ENCODE data around the gene FUZ. TPM values are rescaled to one million over a fixed set of nuclear protein-coding genes. Genes with fewer than 3 reads are reported as not detected.
"Not testable (repeated sequence)": the region's sequence is repeated elsewhere in the genome, so short reads cannot be mapped to it uniquely, and the experiment has no call there.

The FUZ gene
- total and polyA plus RNA-seq, 2 donors: 16.6 to 20.9 TPM

DNA sequence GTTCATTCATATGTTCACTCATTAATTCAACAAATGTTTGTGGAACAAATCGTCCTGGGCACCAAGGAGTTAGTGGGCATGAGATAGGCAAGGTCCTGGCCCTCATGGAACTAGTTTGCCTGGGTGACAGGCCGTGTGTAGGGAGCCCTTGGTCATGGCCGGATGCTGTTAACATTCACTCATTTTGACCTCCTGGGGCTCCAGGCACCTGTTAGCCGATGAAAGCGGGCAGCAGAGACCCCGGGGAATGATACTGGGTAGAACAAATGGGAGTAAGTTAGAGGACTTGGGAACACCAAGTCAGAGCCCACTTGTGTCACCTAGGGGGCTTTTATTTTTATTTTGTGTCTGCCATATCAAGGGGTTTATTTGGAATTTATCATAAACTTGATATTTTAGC, 11.6 kb upstream of the FUZ start:
- 98% methylated on average over 6 of the region's 6 CpGs for WGBS
- H3K36me3 ChIP-seq (ENCODE audit: control insufficient read depth in 2 of 2, insufficient read depth in 2 of 2, low read length in 1 of 2): peaks cover 31 to 54% of the 10 kb centered on the region in 2 donors

DNA sequence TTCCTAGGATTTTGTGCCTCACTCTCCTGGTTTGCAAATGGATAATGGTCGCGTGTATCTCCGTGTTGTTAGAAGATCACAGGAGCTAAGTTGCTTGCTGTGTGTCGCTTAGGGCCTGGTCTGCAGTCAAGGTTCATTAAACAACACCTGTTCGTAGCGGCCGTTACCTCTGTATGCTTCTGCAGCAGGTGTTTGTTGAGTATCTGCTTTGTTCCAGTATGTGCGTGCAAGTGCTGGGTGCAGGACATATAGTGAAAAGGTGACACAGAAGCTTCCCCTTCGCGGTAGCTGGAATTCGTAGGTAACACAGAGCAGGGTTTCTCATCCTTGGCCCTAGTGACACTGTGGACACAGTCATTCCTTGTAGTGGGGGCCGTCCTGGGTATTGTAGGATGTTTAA, 10.4 kb upstream of the FUZ start:
- DNase-seq (ENCODE audit: low read depth in 6 of 9, low spot score in 9 of 9): no peak
- no peak overlapping the region for H3K4me3 ChIP-seq (ENCODE audit: low read length in 2 of 2)
- H3K27ac ChIP-seq (ENCODE audit: low read depth in 1 of 2, low read length in 1 of 2): no peak overlapping the region
- no peaks in the 10 kb centered on the region for H3K27me3 ChIP-seq (ENCODE audit: control insufficient read depth in 2 of 2, insufficient read depth in 1 of 2, low read length in 1 of 2)
- peaks cover 12% of the 10 kb centered on the region in 2 donors for H3K4me1 ChIP-seq (ENCODE audit: control insufficient read depth in 2 of 2, insufficient read depth in 2 of 2, low read length in 2 of 2)
- H3K9me3 ChIP-seq (ENCODE audit: control insufficient read depth in 2 of 2, insufficient read depth in 1 of 2, low read length in 1 of 2): no peaks in the 10 kb centered on the region
- 92% methylated on average over 12 of the region's 12 CpGs for WGBS
- peaks cover 22 to 42% of the 10 kb centered on the region in 2 donors for H3K36me3 ChIP-seq (ENCODE audit: control insufficient read depth in 2 of 2, insufficient read depth in 2 of 2, low read length in 1 of 2)

More for the DNA sequence above, 11.6 kb upstream of the FUZ start:
- Histone ChIP-seq H3K27me3 (ENCODE audit: control insufficient read depth in 2 of 2, insufficient read depth in 1 of 2, low read length in 1 of 2) (no peaks in the 10 kb centered on the region), H3K4me3 (ENCODE audit: low read length in 2 of 2) (no peak overlapping the region), H3K4me1 (ENCODE audit: control insufficient read depth in 2 of 2, insufficient read depth in 2 of 2, low read length in 2 of 2) (peaks cover 1 to 2% of the 10 kb centered on the region in 2 donors), H3K9me3 (ENCODE audit: control insufficient read depth in 2 of 2, insufficient read depth in 1 of 2, low read length in 1 of 2) (no peaks in the 10 kb centered on the region), H3K27ac (ENCODE audit: low read depth in 1 of 2, low read length in 1 of 2) (no peak overlapping the region)
- DNase-seq (ENCODE audit: low read depth in 6 of 9, low spot score in 9 of 9): no peak

DNA sequence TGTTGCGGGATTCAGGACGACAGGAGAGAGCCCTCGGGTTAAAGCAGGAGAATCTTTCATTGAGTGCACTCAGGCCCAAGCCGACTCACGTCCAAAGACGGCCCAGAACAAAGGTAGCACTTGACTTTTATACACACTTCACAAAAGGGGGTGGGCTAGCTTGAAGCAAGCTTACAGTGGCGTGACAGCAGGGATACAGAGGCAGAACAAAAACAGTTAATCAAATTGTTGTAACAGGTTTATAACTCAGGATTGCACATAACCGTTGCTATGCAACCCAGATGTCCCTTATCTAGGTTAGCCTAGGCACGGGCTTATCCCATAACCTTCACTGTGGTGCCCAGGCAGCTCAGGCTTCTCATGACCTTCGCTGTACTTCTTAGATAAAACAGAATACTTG, 7.0 kb upstream of the FUZ start:
- Histone ChIP-seq H3K4me3 (ENCODE audit: low read length in 2 of 2) (no peak overlapping the region), H3K4me1 (ENCODE audit: control insufficient read depth in 2 of 2, insufficient read depth in 2 of 2, low read length in 2 of 2) (peaks cover 16 to 26% of the 10 kb centered on the region in 2 donors), H3K36me3 (ENCODE audit: control insufficient read depth in 2 of 2, insufficient read depth in 2 of 2, low read length in 1 of 2) (peaks cover 17 to 29% of the 10 kb centered on the region in 2 donors), H3K27me3 (ENCODE audit: control insufficient read depth in 2 of 2, insufficient read depth in 1 of 2, low read length in 1 of 2) (no peaks in the 10 kb centered on the region), H3K27ac (ENCODE audit: low read depth in 1 of 2, low read length in 1 of 2) (no peak overlapping the region), H3K9me3 (ENCODE audit: control insufficient read depth in 2 of 2, insufficient read depth in 1 of 2, low read length in 1 of 2) (no peaks in the 10 kb centered on the region)
- WGBS: 99% methylated on average over 10 of the region's 10 CpGs
- DNase-seq (ENCODE audit: low read depth in 6 of 9, low spot score in 9 of 9): no peak

DNA sequence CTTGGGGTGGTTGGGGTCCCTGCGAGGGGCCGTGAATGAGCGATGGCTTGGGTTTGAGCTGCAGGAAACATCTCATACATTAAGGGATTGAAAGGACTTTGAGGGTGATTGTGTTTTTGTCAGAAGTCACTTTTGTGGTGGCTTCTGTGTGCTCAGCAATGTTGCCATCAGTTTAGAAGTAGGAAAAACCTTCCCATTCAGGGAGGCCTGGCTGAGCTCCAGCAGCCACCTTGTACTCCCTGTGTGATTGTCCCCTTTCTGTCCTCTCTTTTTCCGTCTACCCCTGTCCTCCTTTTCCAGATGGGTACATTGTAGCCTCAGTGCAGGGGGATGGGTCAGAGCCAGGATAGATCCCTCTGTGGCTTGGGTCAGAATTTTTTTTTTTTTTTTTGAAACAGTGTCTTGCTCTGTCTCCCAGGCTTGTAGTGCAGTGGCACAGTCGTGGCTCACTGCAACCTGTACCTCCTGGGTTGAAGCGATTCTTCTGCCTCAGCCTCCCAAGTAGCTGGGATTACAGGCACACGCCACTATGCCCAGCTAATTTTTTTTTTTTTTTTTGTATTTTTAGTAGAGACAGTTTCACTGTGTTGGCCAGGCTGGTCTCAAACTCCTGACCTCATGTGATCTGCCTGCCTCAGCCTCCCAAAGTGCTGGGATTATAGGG, 6.5 kb upstream of the FUZ start:
- Histone ChIP-seq H3K36me3 (ENCODE audit: control insufficient read depth in 2 of 2, insufficient read depth in 2 of 2, low read length in 1 of 2) (peaks cover 15 to 26% of the 10 kb centered on the region in 2 donors), H3K4me3 (ENCODE audit: low read length in 2 of 2) (peak overlapping the region in 1 of 2 donors; percentile 92), H3K4me1 (ENCODE audit: control insufficient read depth in 2 of 2, insufficient read depth in 2 of 2, low read length in 2 of 2) (peaks cover 16 to 26% of the 10 kb centered on the region in 2 donors)
- not testable (repeated sequence) for H3K27me3 ChIP-seq (ENCODE audit: control insufficient read depth in 2 of 2, insufficient read depth in 1 of 2, low read length in 1 of 2); H3K27ac ChIP-seq (ENCODE audit: low read depth in 1 of 2, low read length in 1 of 2); H3K9me3 ChIP-seq (ENCODE audit: control insufficient read depth in 2 of 2, insufficient read depth in 1 of 2, low read length in 1 of 2); DNase-seq (ENCODE audit: low read depth in 6 of 9, low spot score in 9 of 9)
- 95% methylated on average over 7 of the region's 7 CpGs for WGBS

DNA sequence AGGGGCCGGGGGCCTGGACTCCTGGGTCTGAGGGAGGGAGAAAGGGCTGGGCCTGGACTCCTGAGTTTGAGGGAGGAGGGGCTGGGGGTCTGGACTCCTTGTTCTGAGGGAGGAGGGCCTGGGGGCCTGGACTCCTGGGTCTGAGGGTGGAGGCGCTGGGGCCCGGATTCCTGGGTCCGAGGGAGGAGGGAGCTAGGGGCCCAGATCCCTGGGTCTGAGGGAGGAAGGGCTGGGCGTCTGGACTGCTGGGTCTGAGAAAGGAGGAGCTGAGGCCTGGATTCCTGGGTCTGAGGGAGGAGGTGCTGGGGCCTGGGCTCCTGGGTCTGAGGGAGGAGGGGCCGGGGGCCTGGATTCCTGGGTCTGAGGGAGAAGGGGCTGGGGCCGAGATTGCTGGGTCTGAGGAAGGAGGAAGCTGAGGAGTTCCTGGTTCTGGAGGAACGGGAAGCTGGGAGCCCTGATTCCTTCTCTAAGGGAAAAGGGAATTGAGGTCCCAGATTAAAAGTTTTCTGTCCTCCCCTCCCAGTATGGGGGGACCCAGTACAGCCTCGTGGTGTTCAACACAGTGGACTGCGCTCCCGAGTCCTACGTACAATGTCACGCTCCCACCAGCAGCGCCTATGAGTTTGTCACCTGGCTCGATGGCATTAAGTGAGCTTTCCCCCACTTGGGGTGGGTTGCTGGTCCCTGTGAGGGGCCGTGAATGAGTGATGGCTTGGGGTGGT, 5.7 kb upstream of the FUZ start:
- DNase-seq (ENCODE audit: low read depth in 6 of 9, low spot score in 9 of 9): no peak
- H3K27ac ChIP-seq (ENCODE audit: low read depth in 1 of 2, low read length in 1 of 2): peak overlapping the region; percentile 27 to 94
- no peaks in the 10 kb centered on the region for H3K27me3 ChIP-seq (ENCODE audit: control insufficient read depth in 2 of 2, insufficient read depth in 1 of 2, low read length in 1 of 2)
- WGBS: 47% methylated on average over 16 of the region's 16 CpGs
- H3K36me3 ChIP-seq (ENCODE audit: control insufficient read depth in 2 of 2, insufficient read depth in 2 of 2, low read length in 1 of 2): peaks cover 12 to 22% of the 10 kb centered on the region in 2 donors
- H3K4me3 ChIP-seq (ENCODE audit: low read length in 2 of 2): peak overlapping the region; percentile 87 to 92
- no peaks in the 10 kb centered on the region for H3K9me3 ChIP-seq (ENCODE audit: control insufficient read depth in 2 of 2, insufficient read depth in 1 of 2, low read length in 1 of 2)
- peaks cover 16 to 26% of the 10 kb centered on the region in 2 donors for H3K4me1 ChIP-seq (ENCODE audit: control insufficient read depth in 2 of 2, insufficient read depth in 2 of 2, low read length in 2 of 2)

DNA sequence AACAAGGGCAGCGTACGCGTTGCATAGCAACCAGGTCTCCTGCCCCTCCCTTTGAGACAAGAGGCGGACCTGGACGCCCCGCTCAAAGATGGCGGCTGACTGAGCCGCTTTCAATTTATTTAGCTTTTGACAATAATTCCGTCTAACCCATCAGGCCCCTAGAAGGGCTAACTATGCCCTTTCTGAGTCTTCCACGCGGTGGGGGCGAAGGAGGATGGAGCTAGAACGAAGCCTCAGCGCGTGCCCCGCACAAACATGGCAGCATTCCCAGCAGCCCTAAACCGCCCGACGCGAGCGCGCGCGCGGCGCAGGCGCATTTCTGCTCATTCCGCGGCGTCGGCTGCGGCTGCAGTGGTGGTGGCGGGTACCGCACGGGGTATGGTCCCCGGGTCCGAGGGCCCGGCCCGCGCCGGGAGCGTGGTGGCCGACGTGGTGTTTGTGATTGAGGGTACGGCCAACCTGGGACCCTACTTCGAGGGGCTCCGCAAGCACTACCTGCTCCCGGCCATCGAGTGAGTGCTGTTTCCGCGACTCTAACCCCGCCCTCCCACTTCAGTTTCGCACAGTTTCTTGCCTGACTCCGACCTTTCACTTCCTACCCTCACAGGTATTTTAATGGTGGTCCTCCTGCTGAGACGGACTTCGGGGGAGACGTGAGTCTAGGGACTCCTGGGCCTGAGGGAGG, 5.0 kb upstream of the FUZ start, which contains the start of gene MED25:
MED25 (plus strand) TSS at position 326 of the 685 bp plus-strand sequence; CDS start at position 379, 53 bp downstream.
- Histone ChIP-seq H3K27ac (ENCODE audit: low read depth in 1 of 2, low read length in 1 of 2) (peak within 1 kb of the TSS; percentile 94 to 97), H3K36me3 (ENCODE audit: control insufficient read depth in 2 of 2, insufficient read depth in 2 of 2, low read length in 1 of 2) (peaks cover 5 to 15% of the 10 kb centered on the region in 2 donors), H3K4me1 (ENCODE audit: control insufficient read depth in 2 of 2, insufficient read depth in 2 of 2, low read length in 2 of 2) (peaks cover 16 to 26% of the 10 kb centered on the region in 2 donors), H3K27me3 (ENCODE audit: control insufficient read depth in 2 of 2, insufficient read depth in 1 of 2, low read length in 1 of 2) (no peaks in the 10 kb centered on the region), H3K4me3 (ENCODE audit: low read length in 2 of 2) (peak within 1 kb of the TSS; percentile 87 to 92), H3K9me3 (ENCODE audit: control insufficient read depth in 2 of 2, insufficient read depth in 1 of 2, low read length in 1 of 2) (no peaks in the 10 kb centered on the region)
- WGBS: under 1% methylated on average over 57 of the region's 57 CpGs
- peak; percentile 80 to 95 (median 88) for DNase-seq (ENCODE audit: low read depth in 6 of 9, low spot score in 9 of 9)

DNA sequence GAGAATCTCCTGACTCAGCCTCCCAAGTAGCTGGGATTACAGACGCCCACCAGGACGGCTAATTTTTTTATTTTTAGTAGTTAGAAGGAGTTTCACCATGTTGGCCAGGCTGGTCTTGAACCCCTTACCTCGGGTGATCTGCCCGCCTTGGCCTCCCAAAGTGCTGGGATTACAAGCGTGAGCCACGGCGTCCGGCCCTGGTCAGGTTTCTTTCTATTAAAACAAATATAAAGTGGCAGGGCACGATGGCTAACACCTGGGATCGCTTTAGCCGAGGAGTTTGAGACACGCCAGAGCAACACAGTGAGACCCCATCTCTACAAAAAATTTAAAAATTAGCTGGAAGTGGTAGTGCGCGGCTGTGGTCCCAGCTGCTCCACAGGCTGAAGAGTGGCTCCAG, 3.5 kb upstream of the FUZ start:
- DNase-seq (ENCODE audit: low read depth in 6 of 9, low spot score in 9 of 9): no peak
- Histone ChIP-seq H3K27ac (ENCODE audit: low read depth in 1 of 2, low read length in 1 of 2) (peak overlapping the region; percentile 58 to 94), H3K36me3 (ENCODE audit: control insufficient read depth in 2 of 2, insufficient read depth in 2 of 2, low read length in 1 of 2) (peaks cover 4 to 10% of the 10 kb centered on the region in 2 donors), H3K9me3 (ENCODE audit: control insufficient read depth in 2 of 2, insufficient read depth in 1 of 2, low read length in 1 of 2) (no peaks in the 10 kb centered on the region), H3K27me3 (ENCODE audit: control insufficient read depth in 2 of 2, insufficient read depth in 1 of 2, low read length in 1 of 2) (no peaks in the 10 kb centered on the region), H3K4me1 (ENCODE audit: control insufficient read depth in 2 of 2, insufficient read depth in 2 of 2, low read length in 2 of 2) (peaks cover 20 to 34% of the 10 kb centered on the region in 2 donors), H3K4me3 (ENCODE audit: low read length in 2 of 2) (no peak overlapping the region)
- WGBS: 94% methylated on average over 14 of the region's 14 CpGs

DNA sequence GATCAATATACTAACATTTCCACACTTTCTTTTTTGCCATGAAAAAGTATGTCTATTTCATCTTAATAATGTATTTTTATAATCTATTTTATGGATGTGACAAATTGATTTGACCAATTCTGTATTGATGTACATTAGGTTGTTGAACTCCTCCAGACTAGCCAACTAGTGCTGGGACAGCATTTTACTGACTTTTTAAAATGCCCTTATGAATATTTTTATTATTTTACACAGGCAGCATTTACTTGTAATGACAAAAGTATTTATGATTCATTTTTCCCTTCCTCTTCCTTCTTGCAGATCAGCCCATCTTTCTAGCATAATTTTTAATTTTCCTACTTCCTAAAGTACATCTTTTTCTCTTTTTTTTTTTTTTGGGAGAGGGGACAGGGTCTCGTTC, 918 bp upstream of the FUZ start:
- 97% methylated on average over 1 of the region's 1 CpG for WGBS
- DNase-seq (ENCODE audit: low read depth in 6 of 9, low spot score in 9 of 9): no peak
- Histone ChIP-seq H3K27me3 (ENCODE audit: control insufficient read depth in 2 of 2, insufficient read depth in 1 of 2, low read length in 1 of 2) (peaks cover 0 to 5% of the 10 kb centered on the region in 2 donors), H3K27ac (ENCODE audit: low read depth in 1 of 2, low read length in 1 of 2) (peak overlapping the region in 1 of 2 donors; percentile 96), H3K4me3 (ENCODE audit: low read length in 2 of 2) (no peak overlapping the region), H3K9me3 (ENCODE audit: control insufficient read depth in 2 of 2, insufficient read depth in 1 of 2, low read length in 1 of 2) (no peaks in the 10 kb centered on the region), H3K4me1 (ENCODE audit: control insufficient read depth in 2 of 2, insufficient read depth in 2 of 2, low read length in 2 of 2) (peaks cover 14 to 37% of the 10 kb centered on the region in 2 donors), H3K36me3 (ENCODE audit: control insufficient read depth in 2 of 2, insufficient read depth in 2 of 2, low read length in 1 of 2) (no peaks in the 10 kb centered on the region)

All from thymus (tissue), 11 donors.